Loucy (cell line): ENCODE data around the gene LRRTM4.

Source experiments
- H2AFZ ChIP-seq: fragments of 200-600 bp; sonication (generic); 2 replicates; pipeline ENCODE4 v1.6.0; 2016; ENCODE audit warnings: antibody characterized with exemption, mild to moderate bottlenecking, low read length, moderate library complexity
- H3F3A ChIP-seq: fragments of 200-600 bp; 2 replicates; pipeline ENCODE4 v1.6.0; 2016; ENCODE audit warnings: antibody characterized with exemption, low read depth, mild to moderate bottlenecking
- H3K27me3 ChIP-seq: fragments of 200-600 bp; sonication (generic); 2 replicates; pipeline ENCODE4 v1.6.1; 2014; ENCODE audit warnings: low read length, mild to moderate bottlenecking; ENCODE audit not compliant: insufficient read depth, poor library complexity, severe bottlenecking
- H3K36me3 ChIP-seq: fragments of 200-600 bp; sonication (generic); 2 replicates; pipeline ENCODE4 v1.6.1; 2016; ENCODE audit warnings: low read length; ENCODE audit not compliant: insufficient read depth
- H3K4me1 ChIP-seq: fragments of 200-600 bp; sonication (generic); 2 replicates; pipeline ENCODE4 v1.5.1; 2014; ENCODE audit warnings: low read length, mild to moderate bottlenecking; ENCODE audit not compliant: insufficient read depth, poor library complexity, severe bottlenecking
- H3K4me2 ChIP-seq: fragments of 200-600 bp; sonication (generic); 2 replicates; pipeline ENCODE4 v1.6.0; 2014; ENCODE audit warnings: antibody characterized with exemption, low read length, low read depth, mild to moderate bottlenecking; ENCODE audit not compliant: poor library complexity, severe bottlenecking
- H3K4me3 ChIP-seq: fragments of 200-600 bp; sonication (generic); 2 replicates; pipeline ENCODE4 v1.5.1; 2014; ENCODE audit warnings: low read length, mild to moderate bottlenecking, mixed read lengths; ENCODE audit not compliant: poor library complexity, severe bottlenecking
- H3K79me2 ChIP-seq: fragments of 200-600 bp; sonication (generic); 2 replicates; pipeline ENCODE4 v1.6.1; 2014; ENCODE audit warnings: low read length; ENCODE audit not compliant: insufficient read depth
- H3K9ac ChIP-seq: fragments of 200-600 bp; sonication (generic); 2 replicates; pipeline ENCODE4 v1.6.0; 2014; ENCODE audit warnings: mild to moderate bottlenecking, low read depth, low read length, moderate library complexity; ENCODE audit not compliant: poor library complexity, severe bottlenecking
- H3K9me2 ChIP-seq: fragments of 200-600 bp; sonication (generic); replicated peaks from 2 replicates; pipeline ENCODE4 v1.6.1; 2016; ENCODE audit warnings: low read depth, low read length, mixed read lengths
- H3K9me3 ChIP-seq: fragments of 200-600 bp; sonication (generic); 2 replicates; pipeline ENCODE4 v1.6.1; 2014; ENCODE audit warnings: mild to moderate bottlenecking, antibody characterized with exemption, low read length, low read depth; ENCODE audit not compliant: insufficient read depth
- H4K20me1 ChIP-seq: fragments of 200-600 bp; sonication (generic); 2 replicates; pipeline ENCODE4 v1.6.0; 2014; ENCODE audit warnings: antibody characterized with exemption, low read length, mild to moderate bottlenecking; ENCODE audit not compliant: insufficient read depth, poor library complexity, severe bottlenecking
- CTCF ChIP-seq: fragments of 200-600 bp; sonication (generic); conservative IDR thresholded peaks from 2 replicates; pipeline ENCODE4 v1.5.1; 2014; ENCODE audit warnings: mild to moderate bottlenecking, antibody characterized with exemption, low read length
- EZH2phosphoT487 ChIP-seq: fragments of 200-600 bp; IDR thresholded peaks from 2 replicates; pipeline ENCODE4 v1.6.1; 2018; ENCODE audit warnings: antibody characterized with exemption, mild to moderate bottlenecking, moderate library complexity, borderline replicate concordance

Gene LRRTM4

DNA sequence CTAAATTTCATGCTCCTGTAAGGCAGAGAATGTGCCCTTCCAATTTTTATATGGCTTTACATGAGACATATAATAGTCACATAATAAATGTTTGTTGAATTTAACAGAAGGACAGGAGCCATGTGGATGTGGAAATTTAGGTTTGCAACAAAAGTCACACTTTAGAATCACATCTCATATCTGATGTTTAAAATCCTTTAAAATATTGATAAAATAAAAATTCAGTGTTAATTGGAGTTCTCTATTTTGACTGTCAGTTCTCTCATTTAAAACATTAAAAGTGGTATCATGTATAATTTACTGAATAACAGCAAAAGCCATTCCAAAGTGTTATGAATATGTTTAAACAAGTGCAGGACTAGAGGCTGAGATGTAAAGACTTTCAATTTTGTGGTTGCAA is 594.1 kb downstream of the LRRTM4 start:
- TF ChIP-seq CTCF (no peak), EZH2phosphoT487 (no peak)
- no peaks in the 10 kb centered on the region for H3K9me3 ChIP-seq

GRCh38 chr2:76921006-76921405 is 601.2 kb downstream of the LRRTM4 start:
- Histone ChIP-seq H3K36me3 (no peaks in the 10 kb centered on the region), H3K9me2 (no peaks in the 10 kb centered on the region), H2AFZ (no peak overlapping the region), H3K4me3 (no peak overlapping the region), H3K4me1 (no peaks in the 10 kb centered on the region), H3K4me2 (no peak overlapping the region), H3K9ac (no peak overlapping the region), H3K79me2 (no peaks in the 10 kb centered on the region), H4K20me1 (no peaks in the 10 kb centered on the region), H3K27me3 (no peaks in the 10 kb centered on the region), H3F3A (no peaks in the 10 kb centered on the region), H3K9me3 (no peaks in the 10 kb centered on the region)
- no peak for TF ChIP-seq CTCF
- no peak for TF ChIP-seq EZH2phosphoT487

More for the DNA sequence above, 594.1 kb downstream of the LRRTM4 start:
- no peak overlapping the region for H3K4me2 ChIP-seq
- H3F3A ChIP-seq, result no peaks in the 10 kb centered on the region
- no peak overlapping the region for H2AFZ ChIP-seq
- no peaks in the 10 kb centered on the region for H3K79me2 ChIP-seq
- H4K20me1 ChIP-seq, result no peaks in the 10 kb centered on the region
- H3K4me1 ChIP-seq, result no peaks in the 10 kb centered on the region
- H3K4me3 ChIP-seq, result no peak overlapping the region
- H3K9ac ChIP-seq, result no peak overlapping the region
- no peaks in the 10 kb centered on the region for H3K9me2 ChIP-seq
- no peaks in the 10 kb centered on the region for H3K27me3 ChIP-seq
- no peaks in the 10 kb centered on the region for H3K36me3 ChIP-seq

DNA sequence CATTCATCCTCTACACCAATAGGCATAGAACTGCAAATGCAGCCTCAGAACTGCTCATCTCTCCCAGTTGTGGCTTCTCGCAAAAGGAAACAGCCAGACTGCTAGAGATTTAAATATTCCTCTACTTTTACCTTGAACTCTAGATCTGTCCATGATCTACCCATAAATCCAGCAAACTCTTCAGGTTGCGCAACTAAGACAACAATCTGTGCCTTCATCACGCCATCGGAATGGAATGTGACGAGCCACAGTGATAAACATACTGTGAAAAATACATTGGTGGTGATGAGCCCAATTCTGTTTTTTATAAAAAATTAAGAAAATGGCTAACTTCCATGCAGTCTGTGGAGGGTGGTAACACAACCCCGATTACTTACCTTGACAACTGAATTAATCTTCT is 626.7 kb downstream of the LRRTM4 start:
- Histone ChIP-seq H3K4me2 (no peak overlapping the region), H3K9ac (no peak overlapping the region), H3K9me2 (no peaks in the 10 kb centered on the region; the same call in 1 of the 2 replicates), H3K79me2 (no peaks in the 10 kb centered on the region), H3F3A (no peaks in the 10 kb centered on the region), H3K4me1 (no peaks in the 10 kb centered on the region), H2AFZ (no peak overlapping the region), H3K9me3 (no peaks in the 10 kb centered on the region), H3K36me3 (no peaks in the 10 kb centered on the region), H4K20me1 (no peaks in the 10 kb centered on the region), H3K27me3 (no peaks in the 10 kb centered on the region), H3K4me3 (no peak overlapping the region)
- TF ChIP-seq CTCF (no peak), EZH2phosphoT487 (no peak)
